Stomach smooth muscle (tissue), 2 donors: ENCODE data around the gene KIFC1.

ENCODE experiments used
- H3K27ac ChIP-seq: one replicate; pipeline ENCODE4 v1.7.0; 2013; ENCODE audit warnings: mild to moderate bottlenecking, low read length, inconsistent platforms
- H3K27me3 ChIP-seq, 2 donors: one replicate each; pipeline ENCODE4 v1.7.0; 2013; ENCODE audit warnings: low read length in 2 of 2; ENCODE audit not compliant: insufficient read depth in 2 of 2, control insufficient read depth in 1 of 2
- H3K36me3 ChIP-seq, 2 donors: one replicate each; pipeline ENCODE4 v1.7.0; 2013; ENCODE audit warnings: low read length in 2 of 2; ENCODE audit not compliant: control insufficient read depth in 2 of 2, insufficient read depth in 2 of 2
- H3K4me1 ChIP-seq: one replicate; pipeline ENCODE4 v1.7.0; 2013; ENCODE audit warnings: low read length; ENCODE audit not compliant: control insufficient read depth, insufficient read depth
- H3K4me3 ChIP-seq, 2 donors: one replicate each; pipeline ENCODE4 v1.7.0; 2013; ENCODE audit warnings: low read length in 2 of 2
- H3K9ac ChIP-seq, 2 donors: one replicate each; pipeline ENCODE4 v1.7.0; 2013; ENCODE audit warnings: low read length in 2 of 2, mild to moderate bottlenecking in 1 of 2
- H3K9me3 ChIP-seq, 2 donors: one replicate each; pipeline ENCODE4 v1.7.0; 2013; ENCODE audit warnings: low read length in 2 of 2; ENCODE audit not compliant: control insufficient read depth in 2 of 2
- donor health status: healthy.
- donor health status: Pancreatic carcinoma.

Gene KIFC1

GRCh38 chr6:33420491-33421343 is 29.1 kb downstream of the KIFC1 start:
- H3K27ac ChIP-seq: peak overlapping the region; percentile 66
- H3K4me1 ChIP-seq: peaks cover 63% of the 10 kb centered on the region
- peak overlapping the region; percentile 54 to 60 for H3K9ac ChIP-seq
- peaks cover under 1 to 8% of the 10 kb centered on the region in 2 donors for H3K36me3 ChIP-seq
- H3K9me3 ChIP-seq: no peaks in the 10 kb centered on the region
- no peaks in the 10 kb centered on the region for H3K27me3 ChIP-seq
- peak overlapping the region in 1 of 2 donors; percentile 55 for H3K4me3 ChIP-seq

- Histone ChIP-seq H3K27ac (peak overlapping the region; percentile 66), H3K36me3 (peaks cover 0 to 2% of the 10 kb centered on the region in 2 donors), H3K9ac (no peak overlapping the region), H3K4me1 (peaks cover 57% of the 10 kb centered on the region), H3K4me3 (no peak overlapping the region), H3K9me3 (no peaks in the 10 kb centered on the region), H3K27me3 (no peaks in the 10 kb centered on the region)
Observed at GRCh38 chr6:33421344-33421643, 29.7 kb downstream of the KIFC1 start.

- H3K4me3 ChIP-seq: no peak overlapping the region
- peak overlapping the region; percentile 6 to 36 for H3K9ac ChIP-seq
- no peaks in the 10 kb centered on the region for H3K9me3 ChIP-seq
- H3K27me3 ChIP-seq: no peaks in the 10 kb centered on the region
- H3K4me1 ChIP-seq: peaks cover 55% of the 10 kb centered on the region
- H3K27ac ChIP-seq: peak overlapping the region; percentile 96
- H3K36me3 ChIP-seq: no peaks in the 10 kb centered on the region
Observed at GRCh38 chr6:33423777-33424176, 32.2 kb downstream of the KIFC1 start.

- Histone ChIP-seq H3K27ac (peak overlapping the region; percentile 96), H3K27me3 (no peaks in the 10 kb centered on the region), H3K4me3 (peak overlapping the region; percentile 61 to 78)
Observed at GRCh38 chr6:33424855-33425667, 33.4 kb downstream of the KIFC1 start.

GRCh38 chr6:33425668-33426577 is 34.3 kb downstream of the KIFC1 start:
- no peaks in the 10 kb centered on the region for H3K9me3 ChIP-seq
- H3K36me3 ChIP-seq: no peaks in the 10 kb centered on the region
- H3K4me3 ChIP-seq: peak overlapping the region; percentile 61 to 78
- no peaks in the 10 kb centered on the region for H3K27me3 ChIP-seq
- peak overlapping the region; percentile 74 to 96 for H3K9ac ChIP-seq
- peak overlapping the region; percentile 96 for H3K27ac ChIP-seq
- peaks cover 55% of the 10 kb centered on the region for H3K4me1 ChIP-seq

More at GRCh38 chr6:33424855-33425667, 33.4 kb downstream of the KIFC1 start:
- Histone ChIP-seq H3K36me3 (no peaks in the 10 kb centered on the region), H3K9me3 (no peaks in the 10 kb centered on the region), H3K9ac (peak overlapping the region; percentile 74 to 96), H3K4me1 (peaks cover 52% of the 10 kb centered on the region)

- Histone ChIP-seq H3K9me3 (no peaks in the 10 kb centered on the region), H3K36me3 (no peaks in the 10 kb centered on the region), H3K27ac (peak overlapping the region; percentile 96), H3K9ac (peak overlapping the region; percentile 66 to 70), H3K27me3 (no peaks in the 10 kb centered on the region), H3K4me1 (peaks cover 62% of the 10 kb centered on the region), H3K4me3 (peak overlapping the region; percentile 81 to 82)
Observed at GRCh38 chr6:33426590-33427511, 35.2 kb downstream of the KIFC1 start.

- peak overlapping the region; percentile 75 for H3K27ac ChIP-seq
- peak overlapping the region; percentile 81 to 82 for H3K4me3 ChIP-seq
- H3K9ac ChIP-seq: peak overlapping the region; percentile 66 to 70
- H3K4me1 ChIP-seq: peaks cover 71% of the 10 kb centered on the region
- H3K27me3 ChIP-seq: no peaks in the 10 kb centered on the region
- H3K9me3 ChIP-seq: no peaks in the 10 kb centered on the region
- H3K36me3 ChIP-seq: no peaks in the 10 kb centered on the region
Observed at GRCh38 chr6:33427585-33428223, 36.1 kb downstream of the KIFC1 start.

GRCh38 chr6:33428224-33428965 is 36.8 kb downstream of the KIFC1 start:
- no peaks in the 10 kb centered on the region for H3K36me3 ChIP-seq
- H3K27me3 ChIP-seq: no peaks in the 10 kb centered on the region
- peak overlapping the region in 1 of 2 donors; percentile 39 for H3K9ac ChIP-seq
- H3K9me3 ChIP-seq: no peaks in the 10 kb centered on the region
- H3K4me3 ChIP-seq: peak overlapping the region; percentile 54 to 82
- peaks cover 75% of the 10 kb centered on the region for H3K4me1 ChIP-seq
- H3K27ac ChIP-seq: peak overlapping the region; percentile 77
